ENCODE results near the gene GADD45G. TPM values are rescaled to one million over a fixed set of nuclear protein-coding genes. Genes with fewer than 3 reads are reported as not detected.
A peak's percentile ranks its signal among the peaks of the same experiment; 100 is the strongest.

GADD45G gene, protein sequence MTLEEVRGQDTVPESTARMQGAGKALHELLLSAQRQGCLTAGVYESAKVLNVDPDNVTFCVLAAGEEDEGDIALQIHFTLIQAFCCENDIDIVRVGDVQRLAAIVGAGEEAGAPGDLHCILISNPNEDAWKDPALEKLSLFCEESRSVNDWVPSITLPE
- total RNA-seq (10 to 100 TPM; 14.3 to 15.1 TPM), total RNA-seq (5.6 to 38.3 reads per million in 2 donors)

- peak within 1 kb of the TSS; percentile 91 for H3K27ac Mint-ChIP-seq
- ATAC-seq (peak; percentile 84), DNase-seq (peak; percentile 78 to 92 (median 81))
Measured at GRCh38 chr9:89604729-89605464, at the start of gene GADD45G. GADD45G (plus strand) TSS chr9:89605012; CDS start chr9:89605122, 110 bp downstream.

GRCh38 chr9:89555036-89555415 is 49.8 kb upstream of the GADD45G start:
- no peaks in the 10 kb centered on the region for H3K36me3 Mint-ChIP-seq (ENCODE audit: low read depth)
- no peaks in the 10 kb centered on the region for H3K9me3 ChIP-seq (ENCODE audit: control insufficient read depth, low read length, poor library complexity, severe bottlenecking)
- H3K27me3 Mint-ChIP-seq, result peaks cover 30% of the 10 kb centered on the region
- H3K4me1 Mint-ChIP-seq, result peaks cover 17% of the 10 kb centered on the region
- no peak for DNase-seq
- no peak overlapping the region for H3K4me3 Mint-ChIP-seq
- H3K27ac Mint-ChIP-seq, result no peak overlapping the region
- ATAC-seq, result no peak

More at GRCh38 chr9:89604729-89605464, at the start of gene GADD45G:
- H3K9me3 ChIP-seq (ENCODE audit: control insufficient read depth, low read length, poor library complexity, severe bottlenecking), result no peaks in the 10 kb centered on the region
- Mint-ChIP-seq H3K27me3 (no peaks in the 10 kb centered on the region), H3K4me3 (peak within 1 kb of the TSS; percentile 95), H3K4me1 (peaks cover 21% of the 10 kb centered on the region), H3K36me3 (ENCODE audit: low read depth) (no peaks in the 10 kb centered on the region)

DNA sequence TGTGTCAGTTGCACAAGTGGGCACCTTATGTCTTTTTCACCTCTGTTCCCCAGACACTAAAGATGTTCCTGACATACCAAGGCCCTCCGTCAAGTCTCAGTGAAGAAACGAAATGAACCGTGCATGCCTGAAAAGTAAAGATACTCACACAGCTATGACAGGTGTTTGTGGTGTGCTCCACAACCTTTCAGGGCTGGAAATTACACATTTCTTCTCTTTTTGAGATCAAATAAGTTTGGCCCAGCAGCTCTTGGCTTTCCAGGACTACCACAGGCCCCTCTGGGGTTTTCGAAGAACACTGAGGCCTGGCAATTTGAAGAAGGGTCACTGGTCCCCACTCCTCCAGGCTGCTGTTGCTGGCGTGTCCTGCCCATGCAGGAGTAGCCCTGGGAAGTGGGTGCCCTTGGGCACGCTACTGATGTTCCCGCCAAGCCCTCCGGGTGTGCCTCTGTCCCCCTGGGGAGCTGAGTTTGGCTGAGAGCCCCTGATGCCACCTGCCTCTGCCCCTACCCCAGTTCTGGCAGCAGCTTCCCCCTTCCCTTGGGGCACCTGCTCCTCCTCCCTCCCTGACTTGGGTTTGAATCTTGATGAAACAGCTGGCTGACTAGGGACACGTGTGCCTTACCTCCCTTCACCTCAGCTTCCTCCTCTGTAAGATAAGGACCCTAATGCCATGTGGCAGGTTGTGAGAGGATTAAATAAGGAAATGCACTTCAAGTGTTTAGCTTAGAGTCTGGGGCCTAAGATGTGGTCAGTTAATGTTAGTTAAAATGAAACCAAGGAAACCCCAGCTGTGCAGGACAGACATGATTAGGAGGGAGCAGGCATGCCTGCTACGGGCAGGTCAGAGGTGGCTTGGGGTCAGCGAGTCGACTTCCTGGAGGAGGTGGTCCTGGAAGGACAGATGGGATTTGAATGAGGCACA is 49.1 kb upstream of the GADD45G start:
- Mint-ChIP-seq H3K4me3 (no peak overlapping the region), H3K36me3 (ENCODE audit: low read depth) (no peaks in the 10 kb centered on the region), H3K27ac (peak overlapping the region; percentile 32), H3K27me3 (peaks cover 30% of the 10 kb centered on the region), H3K4me1 (peaks cover 12% of the 10 kb centered on the region)
- DNase-seq, result no peak
- ATAC-seq, result peak; percentile 32
- no peaks in the 10 kb centered on the region for H3K9me3 ChIP-seq (ENCODE audit: control insufficient read depth, low read length, poor library complexity, severe bottlenecking)

- Mint-ChIP-seq H3K36me3 (ENCODE audit: low read depth) (no peaks in the 10 kb centered on the region), H3K27ac (no peak overlapping the region), H3K27me3 (peaks cover 34% of the 10 kb centered on the region), H3K4me1 (peaks cover 12% of the 10 kb centered on the region), H3K4me3 (no peak overlapping the region)
- ATAC-seq, result no peak
- no peak for DNase-seq
- no peaks in the 10 kb centered on the region for H3K9me3 ChIP-seq (ENCODE audit: control insufficient read depth, low read length, poor library complexity, severe bottlenecking)
Measured at GRCh38 chr9:89558196-89558899, 46.5 kb upstream of the GADD45G start.

DNA sequence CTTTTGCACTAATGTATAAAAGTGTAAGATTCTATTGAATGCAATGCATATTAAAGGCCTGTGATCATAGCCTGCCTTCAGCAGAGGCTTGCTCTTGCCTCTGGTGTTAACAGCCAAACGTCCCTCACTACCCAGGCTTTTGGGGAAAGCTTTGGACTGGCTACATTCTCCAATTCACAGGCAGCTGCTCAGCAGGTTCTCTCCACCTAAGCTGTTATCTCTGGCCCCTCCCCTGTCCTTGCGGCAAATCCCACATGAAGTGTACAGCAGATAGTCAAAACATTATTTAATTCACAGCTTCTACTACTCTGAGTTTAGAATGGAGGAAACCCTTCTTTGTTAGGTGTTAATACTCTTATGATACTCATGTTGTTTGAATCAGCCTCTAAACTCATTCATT is 45.9 kb upstream of the GADD45G start:
- no peak for DNase-seq
- Mint-ChIP-seq H3K36me3 (ENCODE audit: low read depth) (no peaks in the 10 kb centered on the region), H3K4me1 (peaks cover 12% of the 10 kb centered on the region), H3K27me3 (peaks cover 40% of the 10 kb centered on the region), H3K27ac (no peak overlapping the region), H3K4me3 (no peak overlapping the region)
- no peak for ATAC-seq
- H3K9me3 ChIP-seq (ENCODE audit: control insufficient read depth, low read length, poor library complexity, severe bottlenecking), result no peaks in the 10 kb centered on the region

- Mint-ChIP-seq H3K4me3 (no peak overlapping the region), H3K27me3 (peaks cover 29% of the 10 kb centered on the region), H3K4me1 (peaks cover 5% of the 10 kb centered on the region), H3K27ac (no peak overlapping the region), H3K36me3 (ENCODE audit: low read depth) (no peaks in the 10 kb centered on the region)
- ATAC-seq (no peak), DNase-seq (no peak)
- H3K9me3 ChIP-seq (ENCODE audit: control insufficient read depth, low read length, poor library complexity, severe bottlenecking), result no peaks in the 10 kb centered on the region
Measured at GRCh38 chr9:89562186-89562814, 42.5 kb upstream of the GADD45G start.

GRCh38 chr9:89563571-89564345 is 41.1 kb upstream of the GADD45G start:
- Mint-ChIP-seq H3K27me3 (peaks cover 22% of the 10 kb centered on the region), H3K4me1 (no peaks in the 10 kb centered on the region), H3K36me3 (ENCODE audit: low read depth) (no peaks in the 10 kb centered on the region), H3K4me3 (no peak overlapping the region), H3K27ac (no peak overlapping the region)
- H3K9me3 ChIP-seq (ENCODE audit: control insufficient read depth, low read length, poor library complexity, severe bottlenecking), result no peaks in the 10 kb centered on the region
- no peak for DNase-seq
- ATAC-seq, result no peak

GRCh38 chr9:89564346-89564878 is 40.4 kb upstream of the GADD45G start:
- no peak overlapping the region for H3K27ac Mint-ChIP-seq
- H3K36me3 Mint-ChIP-seq (ENCODE audit: low read depth), result no peaks in the 10 kb centered on the region
- H3K9me3 ChIP-seq (ENCODE audit: control insufficient read depth, low read length, poor library complexity, severe bottlenecking), result no peaks in the 10 kb centered on the region
- ATAC-seq (no peak), DNase-seq (no peak)
- H3K4me1 Mint-ChIP-seq, result no peaks in the 10 kb centered on the region
- H3K27me3 Mint-ChIP-seq, result peaks cover 16% of the 10 kb centered on the region
- no peak overlapping the region for H3K4me3 Mint-ChIP-seq

DNA sequence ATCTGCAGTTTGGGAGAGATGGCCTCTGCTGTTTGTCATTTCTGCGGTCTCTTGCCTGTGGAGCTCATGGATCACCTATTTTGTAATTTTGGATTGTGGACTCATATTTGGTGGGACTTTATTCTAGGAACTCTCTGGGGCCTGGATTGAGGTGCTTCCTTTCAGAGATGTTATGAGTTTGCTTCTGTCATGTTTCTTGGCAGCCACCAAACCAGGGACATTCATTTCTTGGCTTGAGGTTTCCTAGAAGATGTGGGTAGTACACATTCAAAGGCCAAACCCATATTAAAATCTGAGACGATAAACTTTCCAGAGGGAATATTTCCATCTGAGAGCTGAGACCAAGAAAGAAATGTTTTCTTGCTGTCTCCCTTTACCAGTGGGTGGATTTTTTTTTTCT is 37.2 kb upstream of the GADD45G start:
- Mint-ChIP-seq H3K27ac (no peak overlapping the region), H3K36me3 (ENCODE audit: low read depth) (no peaks in the 10 kb centered on the region), H3K27me3 (peaks cover 35% of the 10 kb centered on the region), H3K4me1 (peaks cover 3% of the 10 kb centered on the region), H3K4me3 (no peak overlapping the region)
- no peaks in the 10 kb centered on the region for H3K9me3 ChIP-seq (ENCODE audit: control insufficient read depth, low read length, poor library complexity, severe bottlenecking)
- no peak for DNase-seq
- no peak for ATAC-seq

DNA sequence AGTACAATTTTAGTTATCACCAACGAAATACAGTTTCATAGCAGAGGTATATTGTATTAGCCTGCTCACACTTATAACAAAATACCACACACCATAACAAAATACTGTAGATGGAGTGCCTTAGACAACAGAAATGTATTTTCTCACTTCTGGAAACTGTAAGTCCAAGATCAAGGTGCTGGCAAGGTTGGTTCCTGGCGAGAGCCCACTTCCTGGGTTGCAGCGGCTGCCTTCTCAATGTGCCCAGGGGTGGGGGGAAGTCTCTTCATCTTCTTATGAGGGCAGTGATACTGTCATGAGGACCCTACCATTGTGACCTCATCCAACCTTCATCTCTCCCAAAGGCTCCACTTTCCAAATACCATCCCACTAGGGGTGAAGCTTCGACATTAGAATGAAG is 30.5 kb upstream of the GADD45G start:
- H3K36me3 Mint-ChIP-seq (ENCODE audit: low read depth), result peaks cover 6% of the 10 kb centered on the region
- H3K4me1 Mint-ChIP-seq, result peaks cover 3% of the 10 kb centered on the region
- DNase-seq, result no peak
- ATAC-seq, result no peak
- peaks cover 55% of the 10 kb centered on the region for H3K27me3 Mint-ChIP-seq
- H3K4me3 Mint-ChIP-seq, result no peak overlapping the region
- H3K9me3 ChIP-seq (ENCODE audit: control insufficient read depth, low read length, poor library complexity, severe bottlenecking), result no peaks in the 10 kb centered on the region
- no peak overlapping the region for H3K27ac Mint-ChIP-seq

GRCh38 chr9:89576404-89576839 is 28.4 kb upstream of the GADD45G start:
- Mint-ChIP-seq H3K36me3 (ENCODE audit: low read depth) (peaks cover 8% of the 10 kb centered on the region), H3K4me1 (peaks cover 11% of the 10 kb centered on the region), H3K27ac (no peak overlapping the region), H3K27me3 (peaks cover 67% of the 10 kb centered on the region), H3K4me3 (no peak overlapping the region)
- H3K9me3 ChIP-seq (ENCODE audit: control insufficient read depth, low read length, poor library complexity, severe bottlenecking), result no peaks in the 10 kb centered on the region
- DNase-seq (no peak), ATAC-seq (no peak)

- Mint-ChIP-seq H3K27ac (no peak overlapping the region), H3K4me3 (no peak overlapping the region), H3K4me1 (peaks cover 8% of the 10 kb centered on the region), H3K27me3 (peaks cover 67% of the 10 kb centered on the region), H3K36me3 (ENCODE audit: low read depth) (peaks cover 8% of the 10 kb centered on the region)
- no peak for DNase-seq
- ATAC-seq, result no peak
- H3K9me3 ChIP-seq (ENCODE audit: control insufficient read depth, low read length, poor library complexity, severe bottlenecking), result no peaks in the 10 kb centered on the region
Measured at GRCh38 chr9:89577363-89577762, 27.4 kb upstream of the GADD45G start.

Data from T-helper 17 cell (primary cell).